DMS79 treated with DMSO at 0.1 percent for 48 hours (cell line): ENCODE results near the gene DNAJC4.
A peak's percentile ranks its signal among the peaks of the same experiment; 100 is the strongest.

Source experiments
- DNase-seq: peaks from one replicate; lab custom pipeline; 2025; lab: John Stamatoyannopoulos, UW

Gene DNAJC4

GRCh38 chr11:64230171-64230984 lies at the start of gene DNAJC4:
Gene DNAJC4, plus strand, starts transcription at chr11:64230548. Its CDS starts 307 bp downstream, at chr11:64230855.
- peak; percentile 95 for DNase-seq

- DNase-seq: no peak
Measured at GRCh38 chr11:64180891-64181290, 49.5 kb upstream of the DNAJC4 start.

- peak; percentile 88 for DNase-seq
Measured at GRCh38 chr11:64181506-64182411, 48.6 kb upstream of the DNAJC4 start.

- no peak for DNase-seq
Measured at GRCh38 chr11:64183890-64184289, 46.5 kb upstream of the DNAJC4 start.

GRCh38 chr11:64185175-64185692 lies 45.1 kb upstream of the DNAJC4 start:
- no peak for DNase-seq

GRCh38 chr11:64185693-64186491 lies 44.5 kb upstream of the DNAJC4 start, which contains the start of gene STIP1:
Gene STIP1, plus strand, starts transcription at chr11:64186171. Its CDS starts 91 bp downstream, at chr11:64186262.
- DNase-seq: peak; percentile 100

GRCh38 chr11:64186492-64187165 lies 43.7 kb upstream of the DNAJC4 start:
- no peak for DNase-seq

GRCh38 chr11:64192434-64192833 lies 37.9 kb upstream of the DNAJC4 start:
- DNase-seq: no peak

- no peak for DNase-seq
Measured at GRCh38 chr11:64196626-64197025, 33.7 kb upstream of the DNAJC4 start.

- DNase-seq: no peak
Measured at GRCh38 chr11:64198511-64198910, 31.8 kb upstream of the DNAJC4 start.

GRCh38 chr11:64201543-64201942 lies 28.8 kb upstream of the DNAJC4 start:
- no peak for DNase-seq

GRCh38 chr11:64202992-64203391 lies 27.4 kb upstream of the DNAJC4 start:
- DNase-seq: no peak

GRCh38 chr11:64203421-64204079 lies 26.8 kb upstream of the DNAJC4 start:
- DNase-seq: no peak

GRCh38 chr11:64204080-64204440 lies 26.3 kb upstream of the DNAJC4 start:
- no peak for DNase-seq

- DNase-seq: peak; percentile 97
Measured at GRCh38 chr11:64204464-64204989, 25.8 kb upstream of the DNAJC4 start.

GRCh38 chr11:64206457-64207255 lies 23.7 kb upstream of the DNAJC4 start, which contains the start of gene FERMT3:
Gene FERMT3, plus strand, starts transcription at chr11:64206721. Its CDS starts 644 bp downstream, at chr11:64207365.
- no peak for DNase-seq

- no peak for DNase-seq
Measured at GRCh38 chr11:64207256-64208085, 22.9 kb upstream of the DNAJC4 start.

- DNase-seq: no peak
Measured at GRCh38 chr11:64208086-64208795, 22.1 kb upstream of the DNAJC4 start.
